GM23338 (cell line): ENCODE data around the gene SEC24C. TPM values are rescaled to one million over a fixed set of nuclear protein-coding genes. Genes with fewer than 3 reads are reported as not detected.

ENCODE experiments used
- ATAC-seq: fragments of 200-7000 bp; cut with Tn5 transposase; 3 replicates; pipeline ENCODE4 v1.9.1; 2020
- DNase-seq: peaks from one replicate; pipeline ENCODE4 v3.0.0-alpha.2; 2015; ENCODE audit warnings: low spot score
- H2AFZ ChIP-seq: fragments of 200-600 bp; sonication (generic); 2 replicates; pipeline ENCODE4 v1.8.0; 2016; ENCODE audit warnings: antibody characterized with exemption, mild to moderate bottlenecking, moderate library complexity
- H3F3A ChIP-seq: fragments of 200-600 bp; sonication (generic); replicated peaks from 2 replicates; pipeline ENCODE4 v1.8.0; 2017; ENCODE audit warnings: antibody characterized with exemption, mixed run types, low read depth
- H3K27ac ChIP-seq: fragments of 200-600 bp; sonication (generic); 2 replicates; pipeline ENCODE4 v1.6.1; 2016; ENCODE audit warnings: low read depth
- H3K27me3 ChIP-seq: fragments of 200-600 bp; sonication (generic); 2 replicates; pipeline ENCODE4 v1.8.0; 2016; ENCODE audit warnings: mild to moderate bottlenecking, mixed run types, moderate library complexity; ENCODE audit not compliant: insufficient read depth
- H3K36me3 ChIP-seq: fragments of 200-600 bp; sonication (generic); 2 replicates; pipeline ENCODE4 v1.8.0; 2016; ENCODE audit warnings: mild to moderate bottlenecking; ENCODE audit not compliant: insufficient read depth
- H3K4me1 ChIP-seq: fragments of 200-600 bp; sonication (generic); 2 replicates; pipeline ENCODE4 v1.8.0; 2016; ENCODE audit warnings: mild to moderate bottlenecking, moderate library complexity; ENCODE audit not compliant: insufficient read depth
- H3K4me2 ChIP-seq: fragments of 200-600 bp; sonication (generic); 2 replicates; pipeline ENCODE4 v1.7.1; 2017; ENCODE audit warnings: mixed run types
- H3K4me3 ChIP-seq: fragments of 200-600 bp; sonication (generic); 2 replicates; pipeline ENCODE4 v1.6.1; 2016; ENCODE audit warnings: mixed run types
- H3K79me2 ChIP-seq: fragments of 200-600 bp; sonication (generic); replicated peaks from 2 replicates; pipeline ENCODE4 v1.8.0; 2017; ENCODE audit warnings: mild to moderate bottlenecking; ENCODE audit not compliant: insufficient read depth
- H3K9me2 ChIP-seq: fragments of 200-600 bp; sonication (generic); 2 replicates; pipeline ENCODE4 v1.8.0; 2017; ENCODE audit not compliant: insufficient read depth
- H4K20me1 ChIP-seq: fragments of 200-600 bp; sonication (generic); replicated peaks from 2 replicates; pipeline ENCODE4 v1.8.0; 2017; ENCODE audit warnings: mild to moderate bottlenecking; ENCODE audit not compliant: insufficient read depth
- H3K27ac Mint-ChIP-seq: 2 replicates; pipeline ENCODE4 v1.8.0; 2020; ENCODE audit warnings: inconsistent platforms, mild to moderate bottlenecking, moderate library complexity, mixed read lengths
- H3K27me3 Mint-ChIP-seq: 3 replicates; pipeline ENCODE4 v1.8.0; 2022; ENCODE audit warnings: low read depth, mild to moderate bottlenecking, moderate library complexity, mixed read lengths, inconsistent platforms; ENCODE audit not compliant: insufficient read depth, poor library complexity
- H3K36me3 Mint-ChIP-seq: 3 replicates; pipeline ENCODE4 v1.8.0; 2021; ENCODE audit warnings: low read depth, mild to moderate bottlenecking, inconsistent platforms, moderate library complexity, mixed read lengths
- H3K4me1 Mint-ChIP-seq: 3 replicates; pipeline ENCODE4 v1.8.0; 2020; ENCODE audit warnings: mild to moderate bottlenecking, inconsistent platforms, mixed read lengths
- H3K4me3 Mint-ChIP-seq: 3 replicates; pipeline ENCODE4 v1.8.0; 2021; ENCODE audit warnings: moderate library complexity, mild to moderate bottlenecking, inconsistent platforms, mixed read lengths
- H3K9me3 Mint-ChIP-seq: 3 replicates; pipeline ENCODE4 v1.8.0; 2020; ENCODE audit warnings: moderate library complexity, mild to moderate bottlenecking, inconsistent platforms, mixed read lengths
- CREB1 ChIP-seq: fragments of 250-450 bp; sonication (Bioruptor Pico); IDR thresholded peaks from 2 replicates; pipeline ENCODE4 v1.5.0; 2020; ENCODE audit warnings: low read depth, mild to moderate bottlenecking, moderate library complexity
- CTCF ChIP-seq, 2 experiments: fragments of 200-600 bp in 1 of 2; sonication (generic) in 1 of 2; conservative IDR thresholded peaks; 2 replicates each; pipeline versions ENCODE4 v1.5.1 to v1.6.1; 2016 to 2017; ENCODE audit warnings: antibody characterized with exemption in 2 of 2, low read depth in 2 of 2, mild to moderate bottlenecking in 2 of 2, moderate library complexity in 1 of 2
- ETS1 ChIP-seq: IDR thresholded peaks from 2 replicates; pipeline ENCODE4 v1.6.1; 2016; ENCODE audit warnings: antibody characterized with exemption
- EZH2 ChIP-seq: fragments of 200-600 bp; sonication (generic); IDR thresholded peaks from one replicate; pipeline ENCODE4 v1.8.0; 2017; ENCODE audit warnings: antibody characterized with exemption, mild to moderate bottlenecking, low read depth; ENCODE audit not compliant: unreplicated experiment
- EZH2phosphoT487 ChIP-seq: fragments of 200-600 bp; sonication (generic); IDR thresholded peaks from one replicate; pipeline ENCODE4 v1.8.1; 2018; ENCODE audit warnings: antibody characterized with exemption; ENCODE audit not compliant: unreplicated experiment
- JUNB ChIP-seq: IDR thresholded peaks from one replicate; pipeline ENCODE4 v1.6.1; 2016; ENCODE audit warnings: antibody characterized with exemption; ENCODE audit not compliant: unreplicated experiment
- NANOG ChIP-seq: IDR thresholded peaks from 2 replicates; pipeline ENCODE4 v1.6.1; 2016; ENCODE audit warnings: antibody characterized with exemption, borderline replicate concordance
- POLR2AphosphoS5 ChIP-seq: IDR thresholded peaks from 2 replicates; pipeline ENCODE4 v1.6.1; 2016; ENCODE audit warnings: antibody characterized with exemption, low read depth
- REST ChIP-seq: IDR thresholded peaks from one replicate; pipeline ENCODE4 v1.6.1; 2018; ENCODE audit warnings: antibody characterized with exemption; ENCODE audit not compliant: unreplicated experiment
- STAT1 ChIP-seq: IDR thresholded peaks from one replicate; pipeline ENCODE4 v1.6.1; 2016; ENCODE audit warnings: antibody characterized with exemption; ENCODE audit not compliant: unreplicated experiment
- ZNF114 ChIP-seq: fragments of 250-450 bp; sonication (Bioruptor Pico); IDR thresholded peaks from 2 replicates; pipeline ENCODE4 v1.5.0; 2020; ENCODE audit warnings: mild to moderate bottlenecking, moderate library complexity
- ZNF331 ChIP-seq: fragments of 250-450 bp; sonication (Bioruptor Pico); IDR thresholded peaks from 2 replicates; pipeline ENCODE4 v1.5.0; 2020; ENCODE audit warnings: low read depth, mild to moderate bottlenecking, moderate library complexity
- ZNF462 ChIP-seq: fragments of 250-450 bp; sonication (Bioruptor Pico); IDR thresholded peaks from 2 replicates; pipeline ENCODE4 v1.5.0; 2020; ENCODE audit warnings: mild to moderate bottlenecking, moderate library complexity
- polyA plus RNA-seq: library from polyadenylated mRNA; unstranded; fragments of >200 nt; fragmentation: Nextera tagmentation; extraction: Ambion mirVana; gene quantifications from 2 replicates; pipeline ENCODE4 v1.2.1, GENCODE V29; 2016
- total RNA-seq: library from RNA; depleted of rRNA; stranded (reverse); fragments of >200 nt; shearing (Covaris generic); gene quantifications from 2 replicates; pipeline ENCODE4 v1.2.3, GENCODE V29; 2014

SEC24C gene
- total and polyA plus RNA-seq, 2 experiments from 2014 or later, result 16.9 to 64.2 TPM

DNA sequence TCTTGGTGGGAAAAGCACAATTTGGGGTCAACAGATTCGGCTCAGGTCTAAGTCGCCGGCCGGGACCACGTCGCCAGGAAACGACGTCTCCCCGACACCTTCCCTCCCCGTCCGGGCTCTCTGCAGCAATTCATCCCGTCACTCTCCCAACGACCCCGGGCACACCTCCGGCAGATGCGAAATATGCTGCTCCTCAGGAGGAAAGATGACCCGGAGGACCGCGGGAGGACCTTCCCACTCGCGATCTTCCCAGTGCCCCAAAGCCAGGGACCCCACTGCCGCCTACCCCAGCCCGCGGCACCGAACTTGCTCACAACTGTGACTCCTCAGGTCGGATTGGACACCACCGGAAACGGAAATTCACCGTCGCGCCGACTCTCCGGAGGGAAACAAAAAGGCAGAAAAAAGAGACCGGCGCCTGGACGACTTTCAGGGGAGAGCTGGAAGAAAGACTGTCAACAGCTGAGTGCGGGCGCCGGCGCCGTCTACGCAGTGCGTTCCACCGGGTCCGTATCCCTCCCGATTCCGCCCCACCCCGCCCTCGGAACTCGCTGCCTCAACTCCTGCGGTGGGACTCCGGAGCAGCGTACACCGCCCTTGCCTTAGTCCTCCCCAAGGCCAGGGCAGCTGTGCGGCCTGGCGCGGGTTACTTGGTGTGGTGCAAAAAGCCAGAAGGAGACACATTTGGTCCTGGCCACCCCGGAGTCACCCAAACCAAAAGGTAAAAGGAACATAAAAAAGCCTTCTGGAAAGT, 13.8 kb upstream of the SEC24C start:
- H3K4me3 ChIP-seq, result peak overlapping the region; percentile 91
- ATAC-seq (peak; percentile 79), DNase-seq (peak; percentile 97)
- H3K9me3 Mint-ChIP-seq, result no peaks in the 10 kb centered on the region
- 0 out of 3 replicates have a peak, but pooled peaks cover 3% of the 10 kb centered on the region for H3K4me1 Mint-ChIP-seq
- H2AFZ ChIP-seq, result peak overlapping the region; percentile 97
- H3K36me3 Mint-ChIP-seq, result peaks cover 24% of the 10 kb centered on the region; the same call in 2 of the 3 replicates
- H3K27me3 Mint-ChIP-seq, result peaks cover 6% of the 10 kb centered on the region
- peaks cover 19% of the 10 kb centered on the region for H3K79me2 ChIP-seq
- H3K4me1 ChIP-seq, result peaks cover 12% of the 10 kb centered on the region
- H3F3A ChIP-seq, result peaks cover 12% of the 10 kb centered on the region; the same call in 1 of the 2 replicates
- H3K27ac Mint-ChIP-seq, result peak overlapping the region; percentile 99
- H3K27me3 ChIP-seq, result no peaks in the 10 kb centered on the region
- H4K20me1 ChIP-seq, result no peaks in the 10 kb centered on the region
- H3K9me2 ChIP-seq, result no peaks in the 10 kb centered on the region
- H3K4me2 ChIP-seq, result peak overlapping the region; percentile 86
- H3K4me3 Mint-ChIP-seq, result peak overlapping the region; percentile 94
- no peak for TF ChIP-seq EZH2phosphoT487
- TF ChIP-seq EZH2, result no peak
- TF ChIP-seq ETS1, result peak; percentile 77
- TF ChIP-seq ZNF114 (CRISPR knock-in tag), result no peak
- TF ChIP-seq NANOG, result no peak
- peak; percentile 77 for TF ChIP-seq CREB1 (CRISPR knock-in tag)
- TF ChIP-seq REST, result peak; percentile 21
- no peak for TF ChIP-seq STAT1
- no peak for TF ChIP-seq JUNB
- TF ChIP-seq POLR2AphosphoS5, result peak; percentile 97
- TF ChIP-seq ZNF331 (CRISPR knock-in tag), result no peak
- no peak for TF ChIP-seq ZNF462 (CRISPR knock-in tag)
- no peak for TF ChIP-seq CTCF (conservative IDR thresholded peaks at IDR 0.05; ENCODE audit: low read depth in 2 of 2)
- peak overlapping the region; percentile 95 for H3K27ac ChIP-seq
- peaks cover 7% of the 10 kb centered on the region; the same call in 1 of the 2 replicates for H3K36me3 ChIP-seq
